Measurements from ENCODE around the gene KLHL30.

Gene KLHL30

DNA sequence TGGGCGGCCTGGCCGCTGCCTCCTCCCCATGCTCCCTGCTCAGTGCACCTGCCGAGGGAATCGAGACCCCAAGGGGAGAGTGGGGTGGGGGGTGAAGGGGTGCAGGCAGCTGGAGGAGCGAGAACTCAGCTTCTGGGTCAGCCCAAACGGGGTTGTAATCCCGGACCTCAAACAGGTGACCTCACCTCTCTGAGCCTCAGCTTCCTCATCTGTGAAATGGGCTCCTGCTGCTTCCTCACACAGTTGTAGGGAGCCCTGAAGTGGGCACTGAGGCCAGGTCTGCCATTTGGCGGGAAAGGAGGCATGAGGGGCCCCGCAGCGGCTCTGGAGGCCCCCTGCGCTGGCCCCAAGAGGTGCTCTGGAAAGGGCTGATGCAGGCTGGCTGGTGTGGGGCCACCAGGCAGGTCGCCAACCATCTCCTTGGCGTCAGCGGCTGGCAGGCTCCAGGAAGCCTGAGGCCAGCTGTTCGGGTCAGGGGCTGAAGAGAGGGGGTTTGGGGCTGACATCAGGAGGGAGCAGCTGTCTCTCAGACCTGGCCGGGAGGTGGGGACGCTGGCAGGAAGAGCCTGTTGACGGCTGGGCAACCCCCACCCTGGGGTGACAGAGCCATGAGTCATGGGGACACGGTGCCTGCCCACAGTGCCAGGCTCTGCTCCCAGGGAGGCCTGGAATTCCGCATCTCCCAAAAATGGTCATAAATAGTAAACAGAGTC lies 4.9 kb downstream of the KLHL30 start:
- DNase-seq (ENCODE audit: extremely low spot score, insufficient read length, low read depth): no peak
- no peak for FAIRE-seq

DNA sequence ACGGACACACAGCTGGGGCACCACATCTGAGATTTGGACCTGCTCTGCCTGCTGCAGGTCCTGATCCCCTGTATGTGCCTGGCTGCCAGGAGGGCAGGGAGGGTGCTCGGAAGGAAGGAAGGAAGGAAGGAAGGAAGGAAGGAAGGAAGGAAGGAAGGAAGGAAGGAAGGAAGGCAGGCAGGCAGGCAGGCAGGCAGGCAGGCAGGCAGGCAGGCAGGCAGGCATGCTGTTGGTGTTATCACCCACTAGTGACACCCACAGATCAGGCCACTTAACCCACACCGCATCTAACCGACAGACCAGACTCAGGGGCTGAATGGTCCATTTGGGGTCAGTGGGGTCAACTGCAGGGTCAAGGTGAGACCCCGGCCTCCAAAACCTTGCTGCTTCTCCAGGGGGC lies 5.8 kb downstream of the KLHL30 start:
- DNase-seq (ENCODE audit: extremely low spot score, insufficient read length, low read depth) (no peak), FAIRE-seq (no peak)

DNA sequence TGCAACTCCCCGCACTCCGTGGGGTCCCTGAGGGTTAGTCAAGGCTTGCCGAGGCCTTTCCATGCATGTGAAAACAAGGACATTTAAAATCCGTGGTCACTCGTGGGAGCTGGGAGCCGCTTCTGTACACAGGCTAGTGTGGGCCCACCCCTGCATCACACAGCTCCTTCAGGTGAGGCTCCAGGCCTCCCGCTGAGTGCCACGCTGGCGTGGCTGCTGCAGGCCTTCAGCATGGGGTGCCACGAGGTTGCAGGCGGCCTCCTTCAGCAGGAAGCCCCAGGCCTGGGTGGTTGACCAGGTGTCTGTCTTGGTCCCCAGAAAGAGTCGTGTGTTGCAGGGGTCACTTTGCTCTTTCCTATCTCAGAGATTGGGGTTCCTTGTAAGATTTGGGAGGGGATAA lies 6.6 kb downstream of the KLHL30 start:
- DNase-seq (ENCODE audit: extremely low spot score, insufficient read length, low read depth) (no peak), FAIRE-seq (no peak)

DNA sequence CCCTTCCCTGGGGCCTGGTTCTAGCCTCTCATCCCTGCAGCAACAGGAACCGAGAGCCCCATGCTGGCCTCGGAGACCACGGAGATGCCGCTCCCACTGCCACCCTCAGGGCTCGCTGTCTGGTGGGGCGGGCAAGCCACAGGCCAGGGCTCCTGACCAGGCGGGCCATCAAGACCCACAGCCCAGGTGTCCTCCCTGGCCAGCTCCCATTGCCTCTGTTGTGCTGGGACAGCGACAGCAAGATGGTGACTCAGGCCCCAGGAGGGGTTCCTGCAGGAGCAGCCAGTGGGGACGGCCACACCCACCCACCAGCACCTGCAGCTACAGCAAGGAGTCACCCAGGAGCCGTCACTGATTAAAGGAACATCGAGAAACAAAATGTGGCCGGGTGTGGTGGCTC lies 7.4 kb downstream of the KLHL30 start:
- no peak for DNase-seq (ENCODE audit: extremely low spot score, insufficient read length, low read depth)

DNA sequence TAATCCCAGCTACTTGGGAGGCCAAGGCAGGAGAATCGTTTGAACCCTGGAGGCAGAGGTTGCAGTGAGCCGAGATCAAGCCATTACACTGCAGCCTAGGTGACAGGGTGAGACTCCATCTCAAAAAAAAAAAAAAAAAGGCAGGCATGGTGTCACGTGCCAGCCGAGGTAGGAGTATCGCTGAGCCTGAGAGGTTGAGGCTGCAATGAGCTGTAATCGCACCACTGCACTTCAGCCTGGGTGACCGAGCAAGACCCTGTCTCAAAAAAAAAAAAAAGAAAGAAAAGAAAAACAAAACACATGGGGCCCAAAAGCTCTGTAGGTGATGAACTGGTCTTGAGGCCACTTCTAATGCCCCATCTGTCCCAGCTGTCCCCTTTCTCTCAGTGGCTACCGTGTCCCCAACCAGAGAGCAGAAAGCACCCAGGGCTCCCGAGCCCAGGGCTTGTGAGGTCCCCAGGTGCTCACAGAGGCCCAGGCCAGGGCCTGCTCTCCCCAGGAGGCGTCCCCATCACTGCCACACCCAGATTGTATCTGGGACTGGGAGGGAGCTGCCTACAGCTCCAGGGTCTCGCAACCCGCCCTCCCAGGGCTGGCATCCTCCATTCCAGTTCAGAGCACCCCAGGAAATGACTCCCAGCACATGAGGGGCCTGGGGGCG lies 8.5 kb downstream of the KLHL30 start:
- DNase-seq (ENCODE audit: extremely low spot score, insufficient read length, low read depth) (no peak), FAIRE-seq (no peak)

More for the DNA sequence above, 7.4 kb downstream of the KLHL30 start:
- no peak for FAIRE-seq

DNA sequence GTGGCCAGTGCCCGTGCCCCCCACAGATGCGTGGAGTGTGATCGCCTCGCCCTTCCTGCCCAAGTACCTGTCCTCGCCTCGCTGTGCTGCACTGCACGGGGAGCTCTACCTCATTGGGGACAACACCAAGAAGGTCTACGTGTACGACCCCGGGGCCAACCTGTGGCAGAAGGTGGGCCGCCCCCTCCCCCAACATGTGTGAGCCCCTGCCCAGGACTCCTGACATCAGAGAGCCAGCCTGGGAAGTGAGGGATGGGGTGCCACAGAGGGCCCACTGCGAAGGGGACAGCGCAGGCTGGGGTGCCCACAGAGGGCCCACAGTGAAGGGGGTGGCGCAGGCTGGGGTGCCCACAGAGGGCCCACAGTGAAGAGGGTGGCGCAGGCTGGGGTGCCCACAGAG lies 10.5 kb downstream of the KLHL30 start:
- DNase-seq (ENCODE audit: extremely low spot score, insufficient read length, low read depth): no peak
- no peak for FAIRE-seq

DNA sequence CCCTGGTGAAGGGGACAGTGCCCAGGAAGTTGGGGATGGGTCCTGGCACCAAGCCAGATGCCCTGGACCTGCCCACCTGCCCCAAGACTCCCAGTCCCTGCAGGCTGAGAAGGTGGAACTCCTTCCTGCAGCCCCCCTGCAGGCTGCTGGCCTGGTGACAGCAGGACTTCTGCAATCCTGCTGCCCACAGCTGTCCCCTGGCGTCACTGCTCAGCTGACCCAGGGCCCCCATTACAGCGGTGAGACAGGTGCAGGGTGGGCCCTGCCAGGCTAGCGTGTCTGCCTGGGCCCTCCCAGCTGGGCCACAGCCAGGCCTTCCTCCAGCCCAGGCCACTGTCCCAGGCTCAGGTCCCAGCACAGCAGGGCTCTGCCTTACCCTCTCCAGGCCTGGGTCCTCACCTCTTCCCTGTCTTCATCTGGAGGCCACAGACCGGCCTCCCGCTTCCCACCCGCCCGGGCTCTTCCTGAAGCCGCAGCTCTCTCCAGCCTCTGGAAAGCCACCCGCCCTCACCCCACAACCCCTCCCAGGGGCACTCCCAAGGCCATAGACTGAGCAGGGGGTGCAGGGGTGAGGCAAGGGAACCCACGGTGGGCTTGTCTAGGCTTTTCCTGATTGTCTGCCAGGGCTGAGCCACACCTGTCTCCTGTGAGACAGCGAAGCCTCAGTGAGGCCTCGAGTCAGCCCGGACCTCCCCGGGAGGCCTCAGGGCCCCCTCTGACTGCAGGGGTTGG lies 11.5 kb downstream of the KLHL30 start:
- FAIRE-seq: no peak
- DNase-seq (ENCODE audit: extremely low spot score, insufficient read length, low read depth): no peak

DNA sequence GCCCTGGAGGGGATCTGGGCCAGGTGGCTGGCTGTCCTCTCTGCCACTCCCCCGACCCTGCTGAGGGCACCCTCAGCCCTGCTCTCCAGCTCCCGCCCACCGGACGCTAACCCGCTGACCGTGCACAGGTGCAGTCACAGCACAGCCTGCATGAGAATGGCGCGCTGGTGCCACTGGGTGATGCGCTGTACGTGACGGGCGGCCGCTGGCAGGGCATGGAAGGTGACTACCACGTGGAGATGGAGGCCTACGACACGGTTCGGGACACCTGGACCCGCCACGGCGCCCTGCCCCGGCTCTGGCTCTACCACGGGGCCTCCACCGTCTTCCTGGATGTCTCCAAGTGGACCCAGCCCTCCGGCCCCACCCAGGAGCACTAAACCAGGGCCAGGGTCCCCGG lies 12.2 kb downstream of the KLHL30 start:
- DNase-seq (ENCODE audit: extremely low spot score, insufficient read length, low read depth) (no peak), FAIRE-seq (no peak)

DNA sequence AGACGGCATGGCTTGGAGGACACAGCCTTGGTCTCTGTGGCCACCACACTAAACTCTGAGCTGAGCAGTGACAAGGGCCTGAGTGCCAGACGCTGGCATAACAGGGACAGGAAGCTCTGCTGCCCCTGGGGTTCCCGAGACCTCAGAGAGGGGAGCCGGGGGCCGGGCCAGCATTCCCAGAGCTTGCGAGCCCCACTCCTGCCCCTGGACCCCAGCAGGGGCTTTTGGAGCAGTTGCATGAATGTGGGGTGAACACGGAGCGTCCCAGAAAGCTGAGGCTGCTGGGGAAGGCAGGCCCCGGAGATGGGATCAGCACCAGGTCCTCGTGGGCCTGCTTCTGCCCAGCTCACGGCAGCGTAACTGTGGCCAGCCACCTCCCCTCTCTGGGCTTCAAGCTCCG lies 12.7 kb downstream of the KLHL30 start:
- DNase-seq (ENCODE audit: extremely low spot score, insufficient read length, low read depth) (no peak), FAIRE-seq (no peak)

DNA sequence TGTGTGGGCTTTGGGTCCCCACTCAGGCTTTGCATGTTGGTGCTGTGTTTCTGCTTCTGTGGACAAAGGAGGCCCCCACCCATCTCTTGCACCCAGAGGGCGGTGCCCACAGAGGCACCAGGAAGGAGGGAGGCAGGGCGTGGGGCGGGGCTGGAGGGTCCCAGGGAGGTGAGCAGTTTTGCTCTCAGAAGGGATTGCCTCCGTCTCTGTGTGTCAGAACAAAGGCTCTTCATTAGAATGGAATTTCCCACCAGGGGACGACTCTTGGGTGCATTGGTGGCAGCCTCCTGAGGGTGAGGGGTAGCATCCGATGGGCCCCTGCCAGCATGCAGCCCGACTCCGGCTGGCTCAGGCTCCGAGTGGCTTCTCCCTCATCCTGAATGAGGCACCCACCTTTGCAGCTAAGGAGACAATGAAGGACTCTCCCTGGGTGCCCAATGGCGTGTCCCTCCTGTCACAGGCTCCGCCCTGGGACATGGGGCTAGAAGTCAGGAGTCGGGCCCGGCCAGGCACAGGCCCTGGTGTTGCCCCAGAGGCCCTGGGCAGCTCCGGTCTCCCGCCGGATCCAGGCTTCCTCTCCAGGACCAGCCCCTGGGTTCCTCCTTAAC lies 13.3 kb downstream of the KLHL30 start:
- DNase-seq (ENCODE audit: extremely low spot score, insufficient read length, low read depth) (no peak), FAIRE-seq (no peak)

DNA sequence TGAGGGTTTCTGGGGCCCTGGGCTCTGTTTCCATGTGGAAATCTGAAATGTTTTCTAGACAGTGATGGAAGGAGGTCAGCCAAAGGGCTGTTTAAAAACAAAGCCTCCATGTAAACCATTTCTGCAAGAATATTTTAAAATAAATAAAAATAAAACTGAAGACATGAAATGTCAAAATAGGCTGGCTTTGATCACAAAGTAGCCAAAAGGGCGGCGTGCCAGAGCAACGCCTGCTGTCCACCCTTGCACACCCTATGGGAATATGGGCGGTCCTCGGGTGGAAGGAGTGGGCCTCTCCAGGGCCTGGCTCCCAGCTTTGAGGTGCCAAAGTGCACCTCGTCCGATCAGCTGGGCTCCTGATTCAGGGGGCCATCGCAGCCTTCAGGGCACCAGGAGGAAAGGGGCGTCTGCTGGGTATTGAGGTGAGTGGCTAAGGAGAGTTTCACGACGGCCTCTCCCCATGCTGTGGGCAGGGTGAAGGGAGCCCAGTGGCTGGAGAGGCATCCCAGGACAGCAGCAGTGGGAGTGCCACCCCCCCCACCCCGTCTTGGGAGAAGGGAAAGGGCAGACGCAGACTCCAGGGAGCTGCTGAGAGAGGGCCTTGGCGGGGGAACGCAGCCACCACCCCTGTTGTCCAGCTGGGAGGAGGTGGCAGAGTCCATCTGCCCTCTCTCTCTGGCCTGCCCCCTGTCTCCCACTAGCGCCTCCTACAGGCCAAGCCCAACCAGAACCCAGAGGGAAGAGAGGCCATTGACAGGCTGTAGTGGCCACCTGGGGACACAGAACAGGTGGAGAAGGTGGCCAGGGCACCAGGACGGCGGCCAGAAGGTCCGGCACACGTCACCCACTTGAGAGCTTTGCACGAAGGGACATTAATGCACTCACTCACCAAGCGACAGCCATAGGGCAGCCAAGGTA lies 14.6 kb downstream of the KLHL30 start:
- no peak for FAIRE-seq

DNA sequence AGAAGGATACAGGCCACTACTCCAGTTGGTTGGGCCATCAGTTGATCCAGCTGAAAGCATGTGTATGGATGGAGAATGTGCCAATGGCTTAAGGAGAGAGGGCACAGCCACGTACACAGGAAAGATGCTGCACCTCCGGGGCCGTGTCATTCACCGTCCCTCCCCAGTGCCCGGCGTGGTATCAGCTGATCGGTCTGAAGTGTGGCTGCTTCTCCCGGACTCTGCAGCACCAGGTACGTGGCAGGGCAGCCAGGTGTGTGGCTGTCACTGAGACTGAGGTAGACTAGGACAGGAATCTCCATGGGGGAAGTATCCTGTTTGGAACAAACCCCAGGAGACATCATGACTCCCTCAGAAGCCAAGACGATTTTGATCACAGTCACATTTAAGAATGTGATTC lies 16.1 kb downstream of the KLHL30 start:
- no peak for DNase-seq (ENCODE audit: extremely low spot score, insufficient read length, low read depth)
- FAIRE-seq: no peak

More for the DNA sequence above, 14.6 kb downstream of the KLHL30 start:
- no peak for DNase-seq (ENCODE audit: extremely low spot score, insufficient read length, low read depth)

DNA sequence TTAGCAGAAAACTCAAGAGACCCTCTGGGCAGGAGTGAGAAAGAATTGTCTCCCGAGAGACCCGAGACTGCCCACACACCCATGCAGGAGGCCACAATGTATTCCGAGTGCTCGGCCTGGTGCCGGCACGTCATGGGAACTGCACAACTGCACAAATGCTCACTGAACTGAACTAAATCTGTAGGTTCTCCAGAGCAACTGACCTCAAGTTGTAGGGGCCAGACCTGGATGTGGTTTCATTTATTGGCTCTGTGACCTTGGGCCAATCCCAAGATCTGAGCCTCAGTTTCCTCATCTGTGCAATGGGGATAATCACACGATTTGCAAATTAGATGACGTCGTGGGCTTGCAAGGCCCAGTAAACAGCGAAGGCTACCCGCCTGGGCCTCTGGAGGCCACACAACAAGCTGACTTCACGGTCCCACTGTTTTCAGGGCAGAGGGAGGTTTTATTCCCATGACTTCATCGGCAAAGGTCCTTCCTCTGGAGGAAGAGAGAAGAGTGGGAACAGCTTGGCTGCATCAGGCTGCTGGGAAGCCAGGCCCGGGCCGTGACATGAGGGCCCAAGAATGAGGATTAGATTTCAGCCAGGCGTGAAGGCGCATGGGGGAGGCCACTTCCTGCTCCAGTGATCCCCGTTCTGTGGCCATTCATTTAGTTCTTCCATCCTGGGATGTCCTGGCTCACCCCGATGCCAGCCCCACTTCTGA lies 16.7 kb downstream of the KLHL30 start:
- FAIRE-seq (no peak), DNase-seq (ENCODE audit: extremely low spot score, insufficient read length, low read depth) (no peak)

DNA sequence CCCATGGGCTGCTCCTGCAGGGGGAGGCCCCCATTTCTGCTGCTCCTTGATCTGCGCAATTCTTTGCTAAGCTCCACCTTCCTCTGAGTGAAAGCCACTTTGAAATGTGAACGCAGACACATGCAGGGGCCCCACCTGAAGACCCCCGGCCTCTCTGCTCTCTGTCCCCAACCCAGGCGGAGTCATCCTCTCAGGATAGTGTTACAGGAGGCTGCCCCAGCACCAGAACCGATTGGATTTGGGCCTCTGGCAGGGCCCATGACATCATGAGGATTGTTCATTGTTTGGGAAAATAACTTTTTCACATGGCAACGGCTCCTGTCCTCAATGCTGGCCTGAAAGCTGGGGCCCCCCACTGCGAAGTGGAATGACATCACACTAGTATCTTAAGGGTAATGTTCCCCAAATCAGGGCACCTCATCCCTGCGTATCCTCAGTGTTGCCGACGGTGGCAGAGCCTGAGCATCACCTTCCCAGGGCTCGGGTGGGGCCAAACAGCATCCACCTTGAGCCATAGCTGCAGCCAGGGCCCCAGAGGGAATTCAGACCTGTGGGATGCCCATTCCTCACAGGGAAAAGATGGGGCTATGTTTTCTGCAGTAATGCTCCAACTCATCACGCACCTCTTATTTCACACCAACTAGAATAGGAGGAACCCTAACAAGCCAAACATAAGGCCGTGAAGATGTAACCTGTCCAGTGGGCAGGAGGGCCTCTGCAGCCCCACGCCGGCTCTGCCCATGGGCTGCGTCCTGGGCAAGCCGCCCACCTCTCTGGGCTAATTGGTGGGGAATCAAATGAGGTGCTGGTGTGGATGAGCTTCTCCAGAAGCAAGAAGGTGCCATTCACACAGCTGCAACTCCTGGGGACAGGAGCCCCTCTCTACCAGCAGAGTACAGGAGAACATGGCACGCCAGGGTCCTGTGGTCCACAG lies 17.6 kb downstream of the KLHL30 start:
- no peak for FAIRE-seq
- no peak for DNase-seq (ENCODE audit: extremely low spot score, insufficient read length, low read depth)

DNA sequence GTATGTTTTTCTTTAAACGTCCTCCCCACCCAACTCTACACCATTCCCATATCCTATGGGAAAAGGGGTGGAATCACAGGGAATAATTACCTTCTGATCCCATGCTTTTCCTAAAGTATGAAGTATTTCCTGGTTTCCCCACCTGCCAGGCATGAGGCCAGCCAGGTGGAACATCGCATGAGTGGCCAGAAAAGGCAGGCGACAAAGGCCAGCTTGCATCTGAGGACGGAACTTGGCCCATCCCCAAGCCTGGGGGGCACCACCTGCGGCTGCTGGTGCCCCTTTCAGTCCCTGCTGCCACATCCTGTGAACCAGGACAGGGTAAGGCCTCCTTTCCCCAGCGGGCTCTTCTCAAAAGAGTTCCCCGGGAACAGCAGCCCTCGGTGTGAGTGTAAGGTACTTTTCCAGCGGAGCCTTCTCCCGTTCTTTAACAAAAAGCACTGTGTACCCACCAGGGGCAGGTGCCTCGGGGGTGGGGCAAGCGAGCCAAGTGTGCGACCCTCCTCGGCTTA lies 19.1 kb downstream of the KLHL30 start:
- FAIRE-seq (no peak), DNase-seq (ENCODE audit: extremely low spot score, insufficient read length, low read depth) (no peak)

DNA sequence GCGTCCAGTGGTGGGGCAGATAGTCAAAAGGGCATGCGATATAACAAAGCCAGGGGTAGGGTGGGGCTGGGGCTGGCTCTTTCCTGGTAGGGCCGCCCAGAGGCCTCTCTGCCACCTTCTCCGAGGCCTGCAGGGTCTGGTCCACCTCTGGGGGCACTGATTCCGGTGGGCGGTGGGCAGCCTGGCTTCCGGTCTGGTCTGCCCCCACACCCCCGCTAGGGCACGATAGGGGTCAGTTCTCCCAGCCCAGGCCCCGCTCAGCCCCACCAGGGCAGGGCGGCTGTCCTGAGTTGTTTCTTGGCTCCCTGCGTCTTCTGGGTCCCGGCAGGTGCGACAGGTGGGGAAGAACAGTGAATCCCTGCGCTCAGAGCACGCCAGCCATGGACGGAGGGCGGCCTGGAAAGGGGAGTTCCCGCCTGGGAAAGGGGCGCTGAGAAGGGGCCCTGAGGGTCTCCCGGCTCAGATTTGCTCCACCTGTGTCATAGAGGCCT lies 19.6 kb downstream of the KLHL30 start:
- DNase-seq (ENCODE audit: extremely low spot score, insufficient read length, low read depth): no peak
- no peak for FAIRE-seq

DNA sequence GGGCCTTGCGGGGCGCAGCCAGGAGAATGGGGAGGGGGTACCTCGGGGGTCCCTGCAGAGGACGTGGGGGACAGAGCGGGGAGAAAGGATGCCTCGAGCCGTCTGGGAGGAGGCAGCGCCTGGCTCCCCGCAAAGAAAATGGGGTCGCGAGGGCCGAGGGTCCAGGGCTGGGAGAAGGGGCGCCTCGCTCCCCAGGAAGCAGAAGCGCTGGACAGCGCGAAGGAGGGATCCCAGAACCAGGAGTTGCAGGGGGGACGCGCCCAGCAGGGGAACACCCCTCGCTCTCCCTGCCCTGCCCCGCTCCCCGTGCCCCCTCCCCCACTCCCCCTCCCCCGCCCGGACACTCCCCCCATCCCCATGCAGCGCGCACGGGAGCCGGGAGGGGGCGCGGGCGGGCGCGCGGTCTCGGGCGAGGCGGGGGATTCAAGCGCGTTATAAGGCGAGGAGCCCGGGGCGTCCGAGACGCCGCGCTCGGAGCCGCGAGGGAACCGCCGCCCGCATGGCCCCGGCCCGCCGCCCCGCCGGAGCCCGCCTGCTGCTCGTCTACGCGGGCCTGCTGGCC lies 20.1 kb downstream of the KLHL30 start, which contains the start of gene ERFE:
TSS of gene ERFE (plus strand) at position 462 of the 562 bp plus-strand sequence. CDS start at position 500, 38 bp downstream.
- FAIRE-seq: no peak

More for the DNA sequence above, 20.1 kb downstream of the KLHL30 start, which contains the start of gene ERFE:
- peak; percentile 57 for DNase-seq (ENCODE audit: extremely low spot score, insufficient read length, low read depth)
